Stimulated activated CD4-positive, alpha-beta T cell treated with anti-CD3 and anti-CD28 coated beads, Interleukin-1b, Interleukin-23, amount 100 ng/mL, for 48 hours (primary cell): Measurements from ENCODE around the gene SH3RF3.

Experiments
- DNase-seq: peaks from one replicate; pipeline ENCODE4 v3.0.0-alpha.2; 2020

Gene SH3RF3

DNA sequence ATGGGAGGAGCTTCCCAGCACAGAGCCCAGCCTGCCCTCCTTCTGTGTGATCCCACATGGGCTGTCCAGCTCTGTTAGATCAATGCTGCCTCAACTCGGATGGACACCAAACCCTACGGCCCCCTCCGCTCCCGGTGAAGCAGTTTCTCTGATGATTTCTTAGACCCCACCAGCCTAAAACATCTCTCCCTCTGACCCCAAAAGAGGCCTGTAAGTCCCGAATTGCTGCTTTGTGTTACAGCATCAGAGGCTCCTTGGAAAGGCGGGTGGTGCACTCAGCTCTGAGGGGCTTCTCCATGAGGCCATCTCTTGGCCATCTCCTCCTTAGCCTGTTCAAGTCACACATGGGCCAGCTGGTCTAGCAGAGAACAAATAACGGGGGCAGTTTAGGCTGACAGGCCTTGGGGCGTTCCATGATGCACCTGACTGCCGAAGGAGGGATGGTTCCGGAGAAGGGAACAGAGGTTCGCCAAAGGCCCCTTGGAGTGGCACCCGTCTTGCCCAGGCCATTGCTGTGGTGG lies 240.7 kb downstream of the SH3RF3 start:
- DNase-seq, result no peak

DNA sequence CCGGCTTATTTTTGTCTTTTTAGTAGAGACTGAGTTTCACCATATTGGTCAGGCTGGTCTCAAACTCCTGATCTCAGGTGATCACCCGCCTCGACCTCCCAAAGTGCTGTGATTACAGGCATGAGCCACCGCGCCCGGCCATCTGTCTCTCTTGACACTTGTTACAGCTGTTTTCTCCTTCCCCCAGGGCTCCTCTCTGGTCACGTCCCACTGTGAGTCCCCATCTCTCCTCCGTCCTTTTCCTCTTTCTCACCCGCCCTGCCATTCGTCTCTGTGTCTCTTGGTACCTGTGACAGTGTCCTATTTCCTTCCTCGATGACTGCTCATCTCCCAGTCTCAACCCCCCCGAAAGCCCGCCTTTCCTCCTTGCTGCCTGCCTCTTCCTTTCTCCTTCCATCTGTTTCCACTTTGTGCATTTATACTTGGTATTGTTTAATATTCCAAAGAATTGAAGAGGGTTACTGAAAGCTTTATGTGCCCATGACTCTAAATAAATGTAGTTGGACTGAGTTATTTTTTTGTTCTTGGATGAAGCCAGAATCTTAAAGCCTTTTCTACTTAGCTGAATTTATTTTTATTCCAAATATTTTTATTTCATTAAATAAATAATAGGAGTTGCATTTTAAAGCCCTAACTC lies 241.5 kb downstream of the SH3RF3 start:
- no peak for DNase-seq

DNA sequence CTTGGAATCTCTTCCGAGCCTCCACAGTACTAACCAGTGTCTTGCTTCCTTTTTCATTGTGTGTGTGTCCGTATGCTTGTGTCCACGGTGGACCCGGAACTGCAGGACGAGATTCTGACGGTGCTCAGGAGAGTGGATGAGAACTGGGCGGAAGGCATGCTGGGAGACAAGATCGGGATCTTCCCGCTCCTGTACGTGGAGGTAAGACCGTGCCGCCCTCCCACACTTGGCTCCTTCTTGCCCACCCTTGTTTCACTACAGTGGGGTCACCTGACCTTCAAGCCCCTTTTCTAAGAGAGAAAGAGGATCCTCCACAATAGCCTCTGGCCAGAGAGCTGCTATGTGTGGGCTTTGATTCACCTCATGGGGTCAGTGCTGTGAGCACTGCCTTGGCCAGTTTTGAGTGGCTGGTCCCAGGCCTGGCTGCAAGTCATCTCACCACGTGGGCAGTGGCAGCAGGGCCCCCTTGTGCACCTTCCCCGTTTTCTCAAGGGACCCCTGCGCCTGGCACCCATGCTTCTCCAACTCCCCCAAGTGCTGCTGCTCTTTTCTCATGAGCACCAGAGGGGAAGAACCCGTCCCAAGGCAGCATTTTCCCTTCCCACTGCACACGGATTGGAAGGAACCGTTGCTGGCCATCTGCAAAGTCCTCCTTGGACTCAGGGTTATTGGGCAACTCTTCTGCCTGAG lies 242.6 kb downstream of the SH3RF3 start:
- DNase-seq, result no peak

DNA sequence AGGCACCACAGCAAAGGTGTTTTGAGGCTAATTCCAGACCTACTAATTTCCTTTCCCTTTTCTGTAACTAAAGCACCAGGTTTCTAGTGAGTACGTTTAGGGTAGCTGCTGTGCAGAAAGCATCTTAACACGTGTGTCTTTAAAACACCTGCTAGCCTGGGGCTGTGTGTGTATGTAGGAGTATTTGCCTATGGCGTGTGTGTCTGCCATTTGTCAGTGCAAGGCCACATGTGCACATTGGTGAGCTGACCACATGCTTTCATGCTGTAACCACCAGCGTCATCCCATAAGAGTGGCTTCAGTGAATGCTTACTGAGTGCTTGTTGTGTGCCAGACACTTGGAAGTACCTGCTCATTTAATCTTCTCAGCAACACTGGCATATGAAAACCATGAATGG lies 243.2 kb downstream of the SH3RF3 start:
- no peak for DNase-seq

DNA sequence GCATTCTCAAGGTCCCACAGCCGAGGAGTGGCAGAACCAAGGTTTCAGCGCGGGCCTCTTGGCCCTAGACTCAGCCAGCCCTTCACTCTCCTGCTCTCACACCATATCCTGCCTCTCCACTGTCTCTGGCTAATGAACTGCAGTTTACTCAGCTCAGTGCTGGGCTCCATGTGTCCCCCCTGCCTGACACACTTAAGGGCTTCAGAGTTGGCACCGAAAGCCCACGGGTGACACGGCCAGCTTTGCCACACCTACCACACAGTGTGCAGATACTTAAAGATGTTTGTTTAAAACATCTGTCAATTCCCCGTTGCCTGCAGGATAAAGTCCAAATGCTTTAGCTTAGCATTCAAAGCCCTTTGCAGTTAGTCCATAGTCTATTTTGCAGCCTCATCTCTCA lies 243.6 kb downstream of the SH3RF3 start:
- no peak for DNase-seq

DNA sequence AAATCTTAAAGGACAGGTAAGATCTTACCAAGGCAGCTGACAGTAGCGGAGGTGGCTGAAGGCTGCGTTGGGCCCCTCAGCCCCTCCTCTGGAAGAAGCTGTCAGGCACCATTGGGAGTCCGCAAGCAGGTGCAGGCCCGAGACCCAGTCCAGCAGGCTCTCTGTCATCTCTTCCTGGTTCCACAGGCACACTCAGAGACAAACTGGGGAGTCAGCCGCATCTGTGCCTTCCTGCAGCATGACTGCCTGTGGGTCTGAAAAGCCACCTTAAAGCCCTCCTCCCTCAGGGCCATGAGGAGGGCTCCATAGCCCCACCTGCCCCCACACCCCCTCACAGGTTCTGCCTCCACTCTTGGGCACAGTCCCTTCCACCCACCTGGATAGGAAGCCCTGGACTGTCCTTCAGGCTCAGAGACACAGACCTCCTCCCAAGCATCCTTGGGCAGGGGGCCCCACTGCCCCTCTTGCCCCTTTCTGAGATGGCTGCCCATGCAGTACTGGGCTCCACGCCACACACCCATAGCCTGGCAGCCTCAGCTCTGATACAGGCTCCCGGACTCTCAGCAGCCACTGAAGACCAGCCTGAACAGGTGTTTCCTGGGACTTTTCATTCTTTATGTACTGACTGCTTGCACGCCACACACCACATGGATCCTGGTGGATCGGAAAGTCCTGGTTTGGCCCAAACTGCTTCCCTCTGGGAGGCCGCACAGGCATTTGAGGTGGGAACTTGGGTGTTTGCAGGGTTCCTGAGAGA lies 245.0 kb downstream of the SH3RF3 start:
- no peak for DNase-seq

DNA sequence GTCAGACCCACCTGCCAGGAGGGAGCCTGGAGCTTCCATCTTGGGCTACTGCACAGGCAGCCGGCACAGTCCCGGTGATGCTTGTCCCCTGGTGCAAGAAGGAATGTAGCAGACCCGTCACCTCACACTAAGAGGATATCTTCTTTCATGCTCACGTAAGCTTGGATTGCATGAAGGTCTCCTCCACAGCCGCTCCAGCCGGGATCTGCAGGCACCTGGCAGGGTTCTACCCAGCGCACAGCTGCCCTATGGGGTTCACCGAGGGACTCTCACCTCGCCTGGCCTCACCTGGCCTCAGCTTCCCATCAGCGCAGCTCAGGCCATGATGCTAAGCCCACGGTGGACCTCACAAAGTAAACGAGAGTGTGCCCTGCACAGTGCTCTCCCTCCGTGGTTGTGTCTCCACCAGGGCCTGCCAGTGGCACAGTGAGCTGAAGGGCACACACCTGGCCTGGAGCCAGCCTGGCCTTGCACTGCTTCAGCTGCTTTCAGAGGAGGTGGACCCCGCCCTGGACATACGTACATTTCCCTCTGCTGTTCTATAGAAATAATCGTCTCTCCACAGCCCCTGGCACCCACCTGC lies 245.6 kb downstream of the SH3RF3 start:
- DNase-seq, result no peak

DNA sequence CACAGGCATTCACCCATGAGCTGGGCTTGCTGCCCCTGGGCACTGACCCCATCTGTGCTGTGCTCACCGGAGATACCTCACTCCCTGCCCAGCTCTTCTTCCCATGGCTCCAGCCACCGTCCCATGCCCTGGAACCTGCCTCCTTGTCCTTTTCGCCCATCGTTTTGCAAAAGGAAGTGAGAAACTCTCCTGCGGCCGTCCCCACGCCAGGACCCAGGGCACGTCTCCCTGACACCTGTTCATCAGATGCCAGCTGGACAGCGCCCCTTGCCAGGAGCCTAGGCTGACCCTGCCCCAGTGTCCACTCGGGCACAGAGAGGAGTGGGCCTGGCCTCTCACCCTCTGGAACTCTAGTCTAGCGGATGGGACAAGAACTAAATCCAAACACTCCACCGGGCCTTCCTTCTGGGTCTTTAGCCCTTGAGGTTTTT lies 246.1 kb downstream of the SH3RF3 start:
- no peak for DNase-seq

DNA sequence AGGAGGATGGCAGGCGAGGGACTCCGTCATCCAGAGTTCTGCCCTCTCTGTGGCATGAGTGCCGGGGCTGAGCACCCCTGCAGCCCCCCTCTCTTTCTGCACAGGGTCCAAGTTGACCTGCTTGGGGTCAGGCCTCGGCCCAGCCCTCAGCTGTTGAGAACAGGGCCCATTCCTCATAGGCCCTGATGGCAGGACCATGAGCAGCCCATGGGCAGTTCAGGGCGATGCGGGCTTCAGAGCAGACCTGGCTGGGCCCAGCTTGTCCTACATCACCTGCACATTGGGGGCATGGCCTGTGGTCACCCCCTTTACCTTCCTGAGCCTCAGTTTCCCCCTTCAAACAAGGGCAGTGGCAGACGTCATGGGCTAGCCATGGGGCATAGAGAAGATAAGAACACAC lies 246.7 kb downstream of the SH3RF3 start:
- DNase-seq, result no peak

DNA sequence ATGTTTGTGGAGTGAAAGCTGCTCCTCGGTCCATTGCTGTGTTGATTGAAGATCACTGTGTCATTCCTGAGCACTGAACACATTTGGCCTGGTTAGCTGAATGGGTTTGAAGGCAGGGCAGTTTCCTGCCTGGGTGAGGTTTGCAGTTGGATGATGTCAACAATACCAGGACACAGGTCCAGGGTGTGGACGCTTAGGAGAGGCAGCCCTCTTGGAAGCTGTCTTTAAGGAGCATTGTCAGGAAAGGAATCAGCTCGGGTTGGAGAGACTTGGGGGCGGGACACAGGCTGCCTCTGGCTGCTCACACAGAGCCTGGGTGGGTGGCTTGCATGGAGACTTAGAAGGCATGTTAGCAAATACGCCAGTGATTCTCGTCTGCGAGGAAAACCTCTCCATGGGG lies 247.1 kb downstream of the SH3RF3 start:
- DNase-seq, result no peak

DNA sequence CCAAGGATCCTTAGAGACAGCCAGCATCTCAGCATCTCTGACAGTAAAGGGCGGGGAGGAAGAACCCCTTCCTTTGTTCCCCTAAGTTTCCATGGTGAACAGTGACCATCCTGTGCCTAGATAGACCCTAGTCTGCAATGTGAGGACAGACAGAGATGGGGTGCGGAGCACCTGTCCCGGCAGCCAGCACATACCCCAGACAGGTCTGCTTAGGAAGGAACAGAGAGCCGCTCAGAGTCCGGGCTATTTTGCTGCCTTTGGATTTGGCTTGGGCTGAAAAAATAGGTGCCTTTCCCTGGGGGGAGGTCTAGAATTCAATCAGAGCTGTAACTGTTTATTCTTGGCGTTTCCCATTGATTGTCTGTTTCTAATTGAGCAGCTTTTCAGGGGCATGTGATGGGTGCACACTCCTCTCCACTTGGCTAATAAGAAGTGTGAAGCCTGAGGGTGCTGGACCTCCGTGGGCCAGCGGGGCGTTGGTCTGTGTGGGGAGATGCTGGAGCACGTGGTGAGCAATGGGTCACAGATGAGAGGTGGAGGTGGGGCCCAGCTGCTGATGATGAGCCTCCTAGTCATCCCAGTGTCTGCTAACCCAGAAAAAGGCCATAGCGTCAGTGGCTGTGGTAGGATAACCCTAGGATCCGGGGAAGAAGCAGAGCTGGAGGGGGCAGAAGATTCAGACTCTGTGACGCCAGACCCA lies 247.9 kb downstream of the SH3RF3 start:
- no peak for DNase-seq

DNA sequence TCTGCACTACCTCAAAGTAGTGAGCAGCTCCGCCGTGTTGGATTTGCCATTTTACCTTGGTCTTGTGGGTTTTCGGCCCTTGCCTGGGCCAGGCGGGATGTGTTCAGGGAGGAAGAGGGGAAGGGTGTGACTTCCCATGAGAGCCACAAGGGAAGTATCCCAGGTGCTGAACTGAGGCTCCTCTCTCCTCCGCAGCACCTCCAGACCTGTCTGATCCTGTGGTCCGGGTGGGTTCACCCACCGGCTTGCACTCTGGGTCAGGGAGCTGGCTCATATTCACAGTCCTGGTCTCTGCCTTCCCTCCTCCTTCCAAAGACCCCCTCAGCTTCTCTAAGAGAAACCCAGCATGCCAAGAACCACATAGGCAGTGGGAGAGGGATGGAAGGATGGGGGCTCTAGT lies 249.0 kb downstream of the SH3RF3 start:
- DNase-seq, result no peak

DNA sequence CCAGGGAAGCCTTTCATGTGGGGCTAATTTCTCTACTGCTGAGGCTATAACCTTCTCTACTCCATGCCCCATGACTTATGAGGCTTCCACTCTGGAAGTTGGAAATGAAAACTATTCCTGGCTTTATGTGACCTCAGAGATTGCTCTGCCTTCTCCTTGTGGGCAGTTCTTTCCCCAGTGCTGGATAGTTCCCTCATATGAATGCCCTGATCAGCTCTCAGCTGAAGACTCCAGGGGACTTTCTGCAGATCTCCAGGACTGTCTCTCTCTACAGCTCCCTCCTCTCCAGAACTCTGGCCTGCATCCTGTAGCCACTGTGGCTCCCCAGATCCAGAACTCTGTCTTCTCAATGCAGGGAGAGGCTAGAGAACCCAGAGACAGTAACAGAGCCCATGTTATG lies 249.7 kb downstream of the SH3RF3 start:
- DNase-seq, result no peak

DNA sequence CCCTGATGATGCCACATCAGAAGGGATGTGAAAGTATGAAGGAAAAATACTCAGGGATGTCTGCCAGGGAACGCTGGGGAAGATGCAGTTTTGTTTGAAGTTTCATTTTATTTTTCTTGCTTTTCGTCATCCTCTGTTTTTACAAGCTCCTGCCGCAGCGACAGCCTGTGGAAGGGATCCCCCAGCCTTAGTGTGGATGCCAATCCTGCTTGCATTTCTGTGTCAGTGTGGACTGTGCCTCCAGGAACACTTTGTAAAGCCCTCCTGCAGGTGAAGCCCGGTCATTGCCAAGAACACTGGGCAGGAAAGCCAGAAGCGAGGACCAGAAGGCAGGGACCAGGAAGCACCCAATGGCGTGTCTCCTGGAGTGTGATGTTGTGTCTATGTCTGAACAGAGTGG lies 250.5 kb downstream of the SH3RF3 start:
- DNase-seq, result no peak

DNA sequence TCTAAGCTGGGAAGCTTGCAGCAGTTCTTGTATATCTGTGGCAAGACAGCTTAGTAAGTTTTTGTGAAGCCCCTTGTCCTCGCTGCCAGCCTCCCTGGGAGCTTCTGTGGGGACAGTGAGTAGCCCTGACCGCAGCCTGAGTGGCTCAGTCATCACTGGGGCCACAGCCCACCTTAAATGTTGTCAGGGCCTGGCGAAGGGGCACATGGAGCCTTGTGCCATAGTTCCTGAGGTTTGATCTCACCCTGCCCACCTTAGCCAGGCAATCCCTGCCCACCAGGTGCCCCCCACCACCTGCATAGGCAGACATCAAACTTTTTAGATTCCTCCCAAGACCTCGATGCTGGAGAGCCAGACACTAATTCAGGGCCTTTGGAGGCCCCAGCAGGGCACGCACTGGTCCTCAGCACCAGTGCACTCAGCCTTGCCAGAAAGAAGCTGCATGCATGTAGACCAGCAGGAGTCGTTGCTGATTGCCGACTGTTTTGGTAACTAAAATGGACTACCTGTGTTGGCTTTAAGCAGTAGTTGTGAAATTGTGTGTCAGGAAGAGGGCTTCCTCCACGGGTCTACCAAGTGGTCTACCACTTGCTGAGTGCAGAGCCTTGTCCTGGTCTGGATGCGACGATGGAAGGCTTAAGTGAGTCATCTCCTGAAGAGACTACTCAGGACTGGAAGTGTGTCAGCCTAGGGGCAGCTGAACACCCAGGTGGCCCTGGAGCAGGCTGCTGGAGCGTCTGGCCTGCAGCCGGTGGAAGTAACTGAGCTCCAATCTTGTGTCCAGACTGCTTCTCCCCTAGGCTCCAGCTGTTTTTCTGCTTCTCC lies 251.7 kb downstream of the SH3RF3 start:
- no peak for DNase-seq

DNA sequence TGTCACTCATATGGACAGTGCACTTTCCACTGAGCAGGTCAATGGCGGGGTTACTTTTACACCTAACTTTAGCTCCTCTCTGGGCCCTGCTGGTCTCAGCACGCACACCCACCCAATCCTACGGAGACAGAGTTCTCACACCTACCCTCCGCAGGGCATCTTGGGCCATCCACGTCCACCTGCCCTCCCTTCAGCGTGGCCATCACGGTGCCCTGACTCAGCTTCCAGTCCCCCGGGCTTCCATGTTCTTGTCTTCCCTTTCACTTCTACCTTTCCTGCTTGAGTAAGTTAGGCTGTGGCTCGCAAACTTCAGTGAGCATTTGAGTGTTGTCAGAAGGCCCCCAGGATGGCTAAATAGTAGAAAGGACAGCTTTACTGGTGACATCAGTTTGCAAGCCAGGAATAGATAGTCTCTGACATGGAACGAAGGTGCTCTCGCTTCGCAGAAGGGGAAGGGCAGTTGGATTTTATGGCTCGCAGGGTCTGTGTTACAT lies 252.4 kb downstream of the SH3RF3 start:
- DNase-seq, result no peak

DNA sequence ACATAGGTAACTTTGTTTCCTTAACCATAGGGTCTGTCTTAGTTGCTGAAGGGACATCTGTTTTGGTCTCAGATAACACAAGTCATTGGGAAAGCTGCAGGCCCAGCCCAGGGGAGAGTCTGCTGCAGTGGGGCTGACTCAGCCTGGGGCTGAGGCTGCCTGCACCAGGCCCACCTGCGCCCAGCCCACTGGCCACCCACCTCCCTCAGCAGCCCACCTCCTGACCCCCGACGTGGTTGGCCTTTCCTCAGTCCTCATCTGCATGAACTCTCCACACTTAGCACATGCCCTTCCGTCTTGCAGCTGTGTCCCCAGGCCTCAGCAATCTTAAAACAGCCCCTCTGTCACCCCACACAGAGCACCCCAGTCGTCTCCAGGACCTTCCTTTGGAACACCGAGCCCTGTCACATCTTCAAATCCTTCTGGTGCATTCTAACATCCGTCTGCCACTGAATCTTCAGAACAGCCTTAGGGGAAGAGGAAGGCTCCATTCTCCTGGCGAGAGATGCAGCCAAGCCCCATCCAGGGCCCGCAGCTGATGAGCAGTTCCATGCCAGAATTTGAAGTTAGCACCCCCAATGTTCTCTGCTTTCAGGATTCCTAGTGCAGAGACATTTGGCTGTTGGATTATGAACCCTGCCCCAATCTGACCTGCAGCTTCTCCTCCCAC lies 253.4 kb downstream of the SH3RF3 start:
- DNase-seq, result no peak

DNA sequence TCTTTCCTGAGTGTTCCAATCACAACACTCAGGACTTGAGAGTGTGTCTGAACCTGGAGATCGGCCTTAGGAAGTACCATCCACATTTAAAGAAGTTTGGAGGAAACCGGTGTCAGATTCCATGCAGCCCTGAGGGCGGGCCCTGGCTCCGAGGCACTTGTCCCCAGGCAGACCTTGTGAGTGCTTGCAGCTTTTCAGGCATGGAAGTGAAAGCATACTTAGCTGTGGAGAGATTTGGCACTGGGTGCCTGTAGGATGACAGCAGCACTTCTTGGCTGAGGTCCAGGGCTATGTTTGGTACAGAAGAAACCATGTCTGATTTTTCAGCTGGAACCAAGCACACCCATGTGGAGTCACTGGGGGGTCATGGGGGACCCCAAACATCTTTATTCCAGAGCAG lies 253.9 kb downstream of the SH3RF3 start:
- no peak for DNase-seq

DNA sequence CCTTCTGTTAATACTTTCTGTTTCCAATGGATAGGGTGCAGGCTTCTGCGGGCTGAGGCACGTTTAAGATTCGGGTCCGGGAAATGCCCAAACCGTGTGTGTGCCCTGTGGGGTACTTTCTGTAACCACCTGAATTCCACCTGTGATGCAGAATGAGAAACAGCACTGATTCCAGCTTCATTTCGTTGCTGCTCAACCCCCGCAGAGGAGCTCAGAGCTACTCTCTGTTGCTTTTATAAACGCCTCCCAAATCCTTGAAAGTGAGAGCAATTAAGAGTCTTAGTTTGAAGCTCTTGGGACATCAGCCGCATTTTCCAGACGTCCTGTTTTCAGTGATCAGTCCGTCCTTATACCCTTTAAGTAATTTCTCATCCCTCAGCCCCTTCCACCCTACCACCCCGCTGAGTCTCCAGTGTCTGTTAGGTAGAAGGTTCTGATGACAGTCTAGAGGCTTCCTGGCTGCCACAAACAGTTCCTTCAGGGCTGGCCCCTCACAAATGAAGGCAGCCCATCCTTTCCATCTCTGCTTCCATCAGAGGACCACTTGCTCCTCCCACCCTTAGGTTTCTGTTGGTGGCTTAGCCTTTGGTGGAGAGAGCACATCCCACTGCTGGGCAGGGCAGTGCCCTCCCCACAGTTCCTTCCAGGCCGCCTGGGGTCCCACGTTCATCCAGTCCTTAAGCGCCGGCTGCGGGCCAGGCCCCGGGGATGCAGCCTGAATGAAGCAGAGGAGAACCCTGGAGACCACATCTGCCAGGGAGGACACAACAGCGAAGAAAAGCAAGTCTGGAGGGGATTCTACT lies 254.7 kb downstream of the SH3RF3 start:
- no peak for DNase-seq
